Fibroblast of mammary gland (primary cell): Measurements from ENCODE around the gene LRRC63.

ENCODE experiments used
- DNase-seq: peaks from one replicate; pipeline ENCODE4 v3.0.0-alpha.2; 2010; ENCODE audit warnings: low read depth
- H3K4me3 ChIP-seq: 2 replicates; pipeline ENCODE4 v1.5.1; 2011; ENCODE audit warnings: low read depth, mild to moderate bottlenecking, low read length, moderate library complexity; ENCODE audit not compliant: control insufficient read depth
- CTCF ChIP-seq: conservative IDR thresholded peaks from 2 replicates; pipeline ENCODE4 v1.5.1; 2011; ENCODE audit warnings: low read depth, low read length, inconsistent platforms; ENCODE audit not compliant: control insufficient read depth, insufficient read depth

Gene LRRC63

GRCh38 chr13:46168341-46168740 is 43.4 kb upstream of the LRRC63 start:
- H3K4me3 ChIP-seq, result no peak overlapping the region
- TF ChIP-seq CTCF, result no peak
- peak; percentile 48 for DNase-seq

GRCh38 chr13:46168783-46169182 is 42.9 kb upstream of the LRRC63 start:
- TF ChIP-seq CTCF, result no peak
- DNase-seq, result no peak
- no peak overlapping the region for H3K4me3 ChIP-seq

GRCh38 chr13:46169758-46170157 is 42.0 kb upstream of the LRRC63 start:
- no peak for DNase-seq
- no peak overlapping the region for H3K4me3 ChIP-seq
- TF ChIP-seq CTCF, result no peak

- no peak for DNase-seq
- no peak for TF ChIP-seq CTCF
- no peak overlapping the region for H3K4me3 ChIP-seq
These were observed 41.5 kb upstream of the LRRC63 start for GRCh38 chr13:46170268-46170667.

- peak; percentile 11 for DNase-seq
- H3K4me3 ChIP-seq, result no peak overlapping the region
- no peak for TF ChIP-seq CTCF
These were observed 41.0 kb upstream of the LRRC63 start for GRCh38 chr13:46170687-46171086.

GRCh38 chr13:46171217-46171616 is 40.5 kb upstream of the LRRC63 start:
- no peak for DNase-seq
- TF ChIP-seq CTCF, result no peak
- H3K4me3 ChIP-seq, result no peak overlapping the region

GRCh38 chr13:46171739-46172138 is 40.0 kb upstream of the LRRC63 start:
- DNase-seq, result no peak
- no peak overlapping the region for H3K4me3 ChIP-seq
- TF ChIP-seq CTCF, result no peak
